SK-N-SH (cell line): ENCODE measurements around the gene SRM. TPM values are rescaled to one million over a fixed set of nuclear protein-coding genes. Genes with fewer than 3 reads are reported as not detected.
"Not testable (repeated sequence)": the region's sequence is repeated elsewhere in the genome, so short reads cannot be mapped to it uniquely, and the experiment has no call there.

Experiments used
- CTCF ChIA-PET: fragments of 300-600, 350-600 bp; formaldehyde crosslinking; extraction: SDS; loops from one replicate; lab custom pipeline; 2021; lab: Yijun Ruan, JAX
- POLR2A ChIA-PET: fragments of 350-600 bp; sonication (Branson Sonifier 250); formaldehyde crosslinking; extraction: SDS; loops from one replicate; lab custom pipeline; 2020; ENCODE audit warnings: antibody characterized with exemption, inconsistent platforms; lab: Yijun Ruan, JAX
- DNase-seq: peaks from one replicate; pipeline ENCODE4 v3.0.0; 2012
- H2AFZ ChIP-seq: fragments of 200-600 bp; sonication (generic); 2 replicates; pipeline ENCODE4 v1.8.1; 2016; ENCODE audit warnings: antibody characterized with exemption, mild to moderate bottlenecking, low read depth
- H3F3A ChIP-seq: fragments of 200-600 bp; sonication (generic); replicated peaks from 2 replicates; pipeline ENCODE3; 2016; ENCODE audit warnings: antibody characterized with exemption, mild to moderate bottlenecking; ENCODE audit not compliant: insufficient read depth
- H3K27ac ChIP-seq, 2 experiments: fragments of 200-500 bp in 1 of 2; fragments of 200-600 bp in 1 of 2; sonication (Bioruptor generic) in 1 of 2; sonication (generic), shearing (Covaris generic) in 1 of 2; 2 replicates each; pipeline versions ENCODE4 v1.5.1 to v1.6.1; 2014 to 2016; ENCODE audit warnings: low read depth in 2 of 2, inconsistent platforms in 1 of 2, low read length in 1 of 2, mild to moderate bottlenecking in 1 of 2, mixed read lengths in 1 of 2
- H3K27me3 ChIP-seq: fragments of 200-600 bp; sonication (generic), shearing (Covaris generic); 2 replicates; pipeline ENCODE4 v1.6.1; 2016; ENCODE audit warnings: mixed run types; ENCODE audit not compliant: insufficient read depth
- H3K36me3 ChIP-seq, 2 experiments: fragments of 200-500 bp in 1 of 2; fragments of 200-600 bp in 1 of 2; sonication (Bioruptor generic) in 1 of 2; sonication (generic) in 1 of 2; replicated peaks in 1 of 2; 2 replicates each; pipeline versions ENCODE3 to v1.5.1; 2014 to 2016; ENCODE audit warnings: low read length in 1 of 2, mild to moderate bottlenecking in 1 of 2; ENCODE audit not compliant: insufficient read depth in 2 of 2, control insufficient read depth in 1 of 2
- H3K4me1 ChIP-seq, 2 experiments: fragments of 200-500 bp in 1 of 2; fragments of 200-600 bp in 1 of 2; sonication (Bioruptor generic) in 1 of 2; sonication (generic), shearing (Covaris generic) in 1 of 2; 2 replicates each; pipeline versions ENCODE4 v1.5.1 to v1.6.1; 2014 to 2016; ENCODE audit warnings: low read depth in 1 of 2, low read length in 1 of 2, mixed run types in 1 of 2; ENCODE audit not compliant: insufficient read depth in 2 of 2, control insufficient read depth in 1 of 2
- H3K4me2 ChIP-seq: fragments of 200-600 bp; sonication (generic), shearing (Covaris generic); 2 replicates; pipeline ENCODE4 v1.6.1; 2017; ENCODE audit warnings: mixed run types
- H3K4me3 ChIP-seq, 2 experiments: fragments of 200-500 bp in 1 of 2; fragments of 200-600 bp in 1 of 2; sonication (Bioruptor generic) in 1 of 2; sonication (generic), shearing (Covaris generic) in 1 of 2; 2 replicates each; pipeline versions ENCODE4 v1.5.1 to v1.8.1; 2014 to 2016; ENCODE audit warnings: low read depth in 2 of 2, inconsistent platforms in 1 of 2, low read length in 1 of 2, mild to moderate bottlenecking in 1 of 2, mixed read lengths in 1 of 2, moderate library complexity in 1 of 2
- H3K79me2 ChIP-seq: fragments of 200-600 bp; sonication (generic); 2 replicates; pipeline ENCODE4 v1.8.1; 2017; ENCODE audit warnings: mild to moderate bottlenecking; ENCODE audit not compliant: insufficient read depth
- H3K9ac ChIP-seq: fragments of 200-600 bp; sonication (generic); 2 replicates; pipeline ENCODE4 v1.6.1; 2017; ENCODE audit warnings: mixed run types
- H3K9me2 ChIP-seq: fragments of 200-600 bp; sonication (generic); 2 replicates; pipeline ENCODE4 v1.6.1; 2017; ENCODE audit warnings: mixed run types
- H3K9me3 ChIP-seq: fragments of 200-600 bp; sonication (generic); 2 replicates; pipeline ENCODE4 v1.6.1; 2017; ENCODE audit warnings: mixed run types, mild to moderate bottlenecking, moderate library complexity
- H4K20me1 ChIP-seq: fragments of 200-600 bp; sonication (generic); 2 replicates; pipeline ENCODE4 v1.6.1; 2017; ENCODE audit warnings: mild to moderate bottlenecking, mixed run types; ENCODE audit not compliant: insufficient read depth
- ELF1 ChIP-seq: IDR thresholded peaks from 2 replicates; pipeline ENCODE4 v1.4.0; 2012
- EZH2phosphoT487 ChIP-seq: fragments of 200-600 bp; sonication (generic); IDR thresholded peaks from 2 replicates; pipeline ENCODE4 v1.6.1; 2017; ENCODE audit warnings: low read depth, mixed run types, mild to moderate bottlenecking, antibody characterized with exemption, moderate library complexity, borderline replicate concordance
- FOSL2 ChIP-seq: IDR thresholded peaks from 2 replicates; pipeline ENCODE4 v1.4.0; 2012; ENCODE audit warnings: low read depth, mild to moderate bottlenecking, moderate library complexity, borderline replicate concordance
- FOXM1 ChIP-seq: IDR thresholded peaks from 2 replicates; pipeline ENCODE4 v1.4.0; 2012; ENCODE audit warnings: low read depth, mild to moderate bottlenecking
- GATA2 ChIP-seq: sonication (generic); formaldehyde crosslinking; IDR thresholded peaks from 2 replicates; pipeline ENCODE4 v1.5.0; 2020; ENCODE audit warnings: mild to moderate bottlenecking, missing genetic modification reagents
- IRF3 ChIP-seq: fragments of 150-350 bp; IDR thresholded peaks from 2 replicates; pipeline ENCODE4 v1.6.1; 2016; ENCODE audit warnings: mild to moderate bottlenecking, low read depth, low read length
- JUND ChIP-seq: IDR thresholded peaks from 2 replicates; pipeline ENCODE4 v1.4.0; 2012
- MEF2A ChIP-seq: IDR thresholded peaks from 2 replicates; pipeline ENCODE4 v1.4.0; 2012; ENCODE audit warnings: low read depth, borderline replicate concordance
- NFIC ChIP-seq: IDR thresholded peaks from 2 replicates; pipeline ENCODE4 v1.4.0; 2012; ENCODE audit warnings: borderline replicate concordance
- POLR2AphosphoS5 ChIP-seq: IDR thresholded peaks from 2 replicates; pipeline ENCODE4 v1.6.1; 2012; ENCODE audit warnings: low read depth, low read length
- RCOR1 ChIP-seq: fragments of 150-350 bp; IDR thresholded peaks from 2 replicates; pipeline ENCODE4 v1.6.1; 2017; ENCODE audit warnings: antibody characterized with exemption, low read length
- REST ChIP-seq: IDR thresholded peaks from 2 replicates; pipeline ENCODE4 v1.6.1; 2012; ENCODE audit warnings: mild to moderate bottlenecking, low read depth, low read length, moderate library complexity
- RXRA ChIP-seq: IDR thresholded peaks from 2 replicates; pipeline ENCODE4 v1.4.0; 2012; ENCODE audit warnings: low read depth, mild to moderate bottlenecking, borderline replicate concordance
- SMC3 ChIP-seq: IDR thresholded peaks from 2 replicates; pipeline ENCODE4 v1.6.1; 2012; ENCODE audit warnings: low read depth, low read length, improper control_type of control experiment
- TAF1 ChIP-seq: IDR thresholded peaks from 2 replicates; pipeline ENCODE4 v1.6.1; 2012; ENCODE audit warnings: low read depth, mild to moderate bottlenecking, low read length, moderate library complexity, borderline replicate concordance
- TEAD4 ChIP-seq: IDR thresholded peaks from 2 replicates; pipeline ENCODE4 v1.4.0; 2012; ENCODE audit warnings: mild to moderate bottlenecking, borderline replicate concordance; ENCODE audit not compliant: insufficient read depth
- WGBS: methylation state at CpG from one replicate; pipeline ENCODE4 v1.1.6; 2017; ENCODE audit warnings: low lambda C conversion rate; 5-methylcytosine and 5-hydroxymethylcytosine counted together
- polyA plus RNA-seq, 3 experiments: library from polyadenylated mRNA; depleted of rRNA; stranded (reverse); fragments of >200 nt; gene quantifications; 2 replicates each; pipeline ENCODE4 v1.2.3, GENCODE V29; 2012

Gene SRM
- polyA plus RNA-seq, 1 of the 3 experiments (the other 2 are of a cell fraction), result 105 TPM

- Histone ChIP-seq H3K4me2 (no peak overlapping the region), H3K27me3 (no peaks in the 10 kb centered on the region), H3K4me3 (no peak overlapping the region), H3F3A (peaks cover 25% of the 10 kb centered on the region), H3K27ac (no peak overlapping the region), H3K9ac (no peak overlapping the region), H3K79me2 (peaks cover 65% of the 10 kb centered on the region), H3K9me2 (no peaks in the 10 kb centered on the region), H2AFZ (no peak overlapping the region), H3K4me1 (0 out of 4 replicates have a peak, but pooled peaks cover 0 to 3% of the 10 kb centered on the region in 2 experiments), H4K20me1 (peaks cover 65% of the 10 kb centered on the region), H3K9me3 (no peaks in the 10 kb centered on the region), H3K36me3 (peaks cover 77 to 86% of the 10 kb centered on the region in 2 experiments)
- POLR2A ChIA-PET, result no interaction called here
- WGBS, result 92% methylated on average over 7 of the region's 7 CpGs
- DNase-seq, result no peak
- TF ChIP-seq RCOR1, result no peak
- TF ChIP-seq FOSL2, result no peak
- no peak for TF ChIP-seq TEAD4
- TF ChIP-seq NFIC, result no peak
- TF ChIP-seq POLR2AphosphoS5, result no peak
- TF ChIP-seq GATA2 (CRISPR knock-in tag), result no peak
- TF ChIP-seq MEF2A, result no peak
- TF ChIP-seq EZH2phosphoT487, result no peak
- TF ChIP-seq REST, result no peak
- TF ChIP-seq FOXM1, result no peak
- no peak for TF ChIP-seq TAF1
- no peak for TF ChIP-seq ELF1
- TF ChIP-seq JUND, result no peak
- TF ChIP-seq IRF3, result no peak
- no peak for TF ChIP-seq SMC3
- no peak for TF ChIP-seq RXRA
- CTCF ChIA-PET, result interaction anchor here (1.1 to 3.3 kb wide), 2 partner anchors 8 to 18 kb away, joined by 3 to 15 read pairs; partner anchors contain the start of gene TARDBP
Measured at GRCh38 chr1:11019971-11020370, 39.8 kb downstream of the SRM start.

- H3K79me2 ChIP-seq, result peaks cover 71% of the 10 kb centered on the region
- H3K4me1 ChIP-seq, POLR2A ChIA-PET, CTCF ChIA-PET, H3K27ac ChIP-seq, H3K9ac ChIP-seq, H3K4me2 ChIP-seq, DNase-seq, H2AFZ ChIP-seq, H3K4me3 ChIP-seq, H3K27me3 ChIP-seq, H3K9me2 ChIP-seq, H3K9me3 ChIP-seq: not testable (repeated sequence)
- H3K36me3 ChIP-seq, result peaks cover 72 to 86% of the 10 kb centered on the region in 2 experiments
- H3F3A ChIP-seq, result peaks cover 19% of the 10 kb centered on the region
- H4K20me1 ChIP-seq, result peaks cover 69% of the 10 kb centered on the region
- WGBS, result 75% methylated on average over 3 of the region's 8 CpGs
Measured at GRCh38 chr1:11019358-11019757, 40.5 kb downstream of the SRM start.
